H9 (cell line): ENCODE results near the gene SOBP. TPM values are rescaled to one million over a fixed set of nuclear protein-coding genes. Genes with fewer than 3 reads are reported as not detected.

Experiments used
- DNase-seq: peaks from one replicate; pipeline ENCODE4 v3.0.0-alpha.2; 2017
- H2AFZ ChIP-seq: one replicate; pipeline ENCODE4 v1.6.1; 2013; ENCODE audit warnings: mild to moderate bottlenecking, low read length, control low read depth, moderate library complexity
- H2AK5ac ChIP-seq: 2 replicates; pipeline ENCODE4 v1.6.1; 2013; ENCODE audit warnings: low read length, control low read depth, mixed read lengths; ENCODE audit not compliant: insufficient read length
- H2BK120ac ChIP-seq: one replicate; pipeline ENCODE4 v1.6.1; 2013; ENCODE audit warnings: low read depth, mild to moderate bottlenecking, low read length, control low read depth, inconsistent platforms; ENCODE audit not compliant: poor library complexity, severe bottlenecking
- H2BK12ac ChIP-seq: 2 replicates; pipeline ENCODE4 v1.6.1; 2013; ENCODE audit warnings: low read length, control low read depth, mixed read lengths, low read depth; ENCODE audit not compliant: insufficient read length
- H2BK15ac ChIP-seq: 2 replicates; pipeline ENCODE4 v1.6.1; 2013; ENCODE audit warnings: low read depth, low read length, control low read depth
- H2BK20ac ChIP-seq: one replicate; pipeline ENCODE4 v1.6.1; 2013; ENCODE audit warnings: low read depth, mild to moderate bottlenecking, low read length, control low read depth, inconsistent platforms; ENCODE audit not compliant: poor library complexity, severe bottlenecking
- H2BK5ac ChIP-seq: 2 replicates; pipeline ENCODE4 v1.6.1; 2013; ENCODE audit warnings: low read length, control low read depth, mixed read lengths; ENCODE audit not compliant: insufficient read length
- H3K14ac ChIP-seq: 2 replicates; pipeline ENCODE4 v1.6.1; 2013; ENCODE audit warnings: low read length, control low read depth; ENCODE audit not compliant: insufficient read depth
- H3K18ac ChIP-seq: 2 replicates; pipeline ENCODE4 v1.6.1; 2013; ENCODE audit warnings: low read depth, mild to moderate bottlenecking, mixed read lengths, low read length, control low read depth; ENCODE audit not compliant: insufficient read length
- H3K23ac ChIP-seq: 2 replicates; pipeline ENCODE4 v1.6.1; 2013; ENCODE audit warnings: low read length, control low read depth, mixed read lengths, low read depth; ENCODE audit not compliant: insufficient read length
- H3K23me2 ChIP-seq: 2 replicates; pipeline ENCODE4 v1.6.1; 2013; ENCODE audit warnings: low read depth, mild to moderate bottlenecking, mixed read lengths, low read length, control low read depth; ENCODE audit not compliant: insufficient read length, poor library complexity, severe bottlenecking
- H3K27ac ChIP-seq: 2 replicates; pipeline ENCODE4 v1.5.1; 2013; ENCODE audit warnings: low read length, control low read depth, mixed read lengths, low read depth; ENCODE audit not compliant: insufficient read length
- H3K27me3 ChIP-seq: 2 replicates; pipeline ENCODE4 v1.6.1; 2013; ENCODE audit warnings: low read length, control low read depth, inconsistent platforms; ENCODE audit not compliant: insufficient read depth
- H3K4ac ChIP-seq: 2 replicates; pipeline ENCODE4 v1.6.1; 2013; ENCODE audit warnings: low read depth, mild to moderate bottlenecking, control low read depth, inconsistent platforms, low read length, moderate library complexity
- H3K4me1 ChIP-seq: 2 replicates; pipeline ENCODE4 v1.6.1; 2013; ENCODE audit warnings: low read length, control low read depth, inconsistent platforms; ENCODE audit not compliant: insufficient read depth
- H3K4me2 ChIP-seq: 2 replicates; pipeline ENCODE4 v1.6.1; 2013; ENCODE audit warnings: low read length, control low read depth, mixed read lengths; ENCODE audit not compliant: insufficient read length, insufficient read depth
- H3K56ac ChIP-seq: 2 replicates; pipeline ENCODE4 v1.6.1; 2013; ENCODE audit warnings: low read depth, mild to moderate bottlenecking, mixed read lengths, low read length, control low read depth; ENCODE audit not compliant: insufficient read length
- H3K79me1 ChIP-seq: 2 replicates; pipeline ENCODE4 v1.6.1; 2013; ENCODE audit warnings: low read depth, mild to moderate bottlenecking, moderate library complexity, low read length, control low read depth, inconsistent platforms; ENCODE audit not compliant: insufficient read depth, poor library complexity, severe bottlenecking
- H3K79me2 ChIP-seq: 2 replicates; pipeline ENCODE4 v1.6.1; 2013; ENCODE audit warnings: low read length, control low read depth, inconsistent platforms; ENCODE audit not compliant: insufficient read depth
- H3K9ac ChIP-seq: 2 replicates; pipeline ENCODE4 v1.6.1; 2013; ENCODE audit warnings: low read length, control low read depth, mixed read lengths; ENCODE audit not compliant: insufficient read length; ENCODE audit errors: extremely low read depth
- H3K9me3 ChIP-seq: one replicate; pipeline ENCODE4 v1.6.1; 2013; ENCODE audit warnings: low read depth, low read length, inconsistent platforms; ENCODE audit not compliant: control insufficient read depth
- H3T11ph ChIP-seq: one replicate; pipeline ENCODE4 v1.6.1; 2013; ENCODE audit warnings: mild to moderate bottlenecking, low read length, control low read depth, inconsistent platforms
- H4K20me1 ChIP-seq: one replicate; pipeline ENCODE4 v1.6.1; 2013; ENCODE audit not compliant: control insufficient read depth, insufficient read length, insufficient read depth
- H4K5ac ChIP-seq: 2 replicates; pipeline ENCODE4 v1.6.1; 2013; ENCODE audit warnings: low read depth, mild to moderate bottlenecking, mixed read lengths, low read length, control low read depth; ENCODE audit not compliant: insufficient read length
- H4K8ac ChIP-seq: replicated peaks from 2 replicates; pipeline ENCODE4 v1.6.1; 2013; ENCODE audit warnings: low read length, control low read depth, mixed read lengths, low read depth; ENCODE audit not compliant: insufficient read length
- H4K91ac ChIP-seq: 2 replicates; pipeline ENCODE4 v1.6.1; 2013; ENCODE audit warnings: low read depth, mild to moderate bottlenecking, moderate library complexity, mixed read lengths, low read length, control low read depth; ENCODE audit not compliant: insufficient read length
- H3K27ac Mint-ChIP-seq, 3 experiments: 2 replicates in 2 of 3; 3 replicates in 1 of 3; pipeline ENCODE4 v1.8.0; 2020 to 2021; ENCODE audit warnings: mixed read lengths in 3 of 3, mild to moderate bottlenecking in 1 of 3, moderate library complexity in 1 of 3
- H3K27me3 Mint-ChIP-seq: 2 replicates; pipeline ENCODE4 v1.8.0; 2021; ENCODE audit warnings: low read depth, mild to moderate bottlenecking, moderate library complexity, mixed read lengths
- H3K36me3 Mint-ChIP-seq, 3 experiments: 2 replicates in 2 of 3; 3 replicates in 1 of 3; pipeline ENCODE4 v1.8.0; 2020 to 2021; ENCODE audit warnings: low read depth in 3 of 3, mixed read lengths in 3 of 3; ENCODE audit not compliant: insufficient read depth in 1 of 3
- H3K4me1 Mint-ChIP-seq, 2 experiments: 2 replicates each; pipeline ENCODE4 v1.8.0; 2020; ENCODE audit warnings: mixed read lengths in 2 of 2
- H3K4me3 Mint-ChIP-seq, 2 experiments: 2 replicates in 1 of 2; 3 replicates in 1 of 2; pipeline ENCODE4 v1.8.0; 2020 to 2021; ENCODE audit warnings: mild to moderate bottlenecking in 2 of 2, mixed read lengths in 2 of 2, moderate library complexity in 1 of 2
- H3K9me3 Mint-ChIP-seq, 2 experiments: 2 replicates in 1 of 2; 3 replicates in 1 of 2; pipeline ENCODE4 v1.8.0; 2020; ENCODE audit warnings: mild to moderate bottlenecking in 2 of 2, mixed read lengths in 2 of 2, moderate library complexity in 1 of 2
- CTCF ChIP-seq: fragments of 200-600 bp; sonication (generic); conservative IDR thresholded peaks from 3 replicates; pipeline ENCODE4 v1.8.0; 2021; ENCODE audit warnings: antibody characterized with exemption, mild to moderate bottlenecking
- WGBS: extraction: QIAGEN DNeasy Blood & Tissue Kit; methylation state at CpG from one replicate; pipeline ENCODE4 v1.1.7; 2013; ENCODE audit warnings: missing lambda C conversion rate, low lambda C conversion rate, mixed read lengths; ENCODE audit not compliant: insufficient read length; ENCODE audit errors: extremely low coverage; 5-methylcytosine and 5-hydroxymethylcytosine counted together
- total RNA-seq: library from RNA; stranded (reverse); gene quantifications from 2 replicates; pipeline ENCODE4 v1.2.1, GENCODE V29; 2021

The SOBP gene
- total RNA-seq, 1 experiment from 2014 or later = 4.3 TPM

GRCh38 chr6:107612762-107613415 is 123.0 kb downstream of the SOBP start:
- H3K4me3 Mint-ChIP-seq = no peak overlapping the region
- peaks cover 30% of the 10 kb centered on the region for H3K4me1 ChIP-seq
- no peak overlapping the region for H4K8ac ChIP-seq
- no peak overlapping the region for H3K23ac ChIP-seq
- TF ChIP-seq CTCF = no peak
- H3K79me2 ChIP-seq = no peaks in the 10 kb centered on the region
- H3K27ac ChIP-seq = no peak overlapping the region
- no peaks in the 10 kb centered on the region for H3K27me3 ChIP-seq
- H3K18ac ChIP-seq = no peak overlapping the region
- no peak overlapping the region for H4K5ac ChIP-seq
- H2BK12ac ChIP-seq = no peak overlapping the region
- no peak overlapping the region for H3K27ac Mint-ChIP-seq
- WGBS = no CpG with 5 or more reads among the region's 3 CpGs
- H2BK5ac ChIP-seq = no peak overlapping the region
- no peaks in the 10 kb centered on the region for H3K79me1 ChIP-seq
- no peaks in the 10 kb centered on the region for H3K27me3 Mint-ChIP-seq
- H2BK120ac ChIP-seq = no peak overlapping the region
- no peaks in the 10 kb centered on the region for H4K20me1 ChIP-seq
- H3K23me2 ChIP-seq = no peaks in the 10 kb centered on the region
- no peak overlapping the region for H3K4me2 ChIP-seq
- H3K4ac ChIP-seq = no peak overlapping the region
- H3K9me3 ChIP-seq = no peaks in the 10 kb centered on the region
- no peak overlapping the region for H3T11ph ChIP-seq
- no peak overlapping the region for H2AK5ac ChIP-seq
- no peak overlapping the region for H4K91ac ChIP-seq
- H3K56ac ChIP-seq = no peak overlapping the region
- no peak overlapping the region for H3K14ac ChIP-seq
- no peaks in the 10 kb centered on the region for H3K36me3 Mint-ChIP-seq
- H2BK15ac ChIP-seq = no peak overlapping the region
- peaks cover 63 to 64% of the 10 kb centered on the region in 2 experiments for H3K4me1 Mint-ChIP-seq
- no peaks in the 10 kb centered on the region for H3K9me3 Mint-ChIP-seq
- H2BK20ac ChIP-seq = no peak overlapping the region
- H3K9ac ChIP-seq = no peak overlapping the region
- no peak for DNase-seq
- H2AFZ ChIP-seq = no peak overlapping the region
